Stomach (tissue), 4 donors: ENCODE data around the gene LRMDA.

Experiments used
- CTCF ChIP-seq, 7 experiments: fragments of 450-650 bp in 4 of 7; fragments of 200-600 bp in 3 of 7; sonication (generic) in 3 of 7; IDR thresholded peaks; one replicate each; pipeline ENCODE4 v1.5.1; 2016 to 2019; ENCODE audit warnings: antibody characterized with exemption in 7 of 7, control low read depth in 2 of 7, mild to moderate bottlenecking in 1 of 7
- EP300 ChIP-seq: sonication (generic); formaldehyde crosslinking; IDR thresholded peaks from one replicate; pipeline ENCODE4 v1.6.1; 2017; ENCODE audit warnings: antibody characterized with exemption
- POLR2A ChIP-seq, 4 donors: fragments of 450-650 bp; IDR thresholded peaks; one replicate each; pipeline ENCODE4 v1.6.1; 2016; ENCODE audit warnings: antibody characterized with exemption in 4 of 4, control low read depth in 2 of 4, mild to moderate bottlenecking in 1 of 4, moderate library complexity in 1 of 4
- POLR2AphosphoS5 ChIP-seq, 3 donors: sonication (generic); formaldehyde crosslinking; IDR thresholded peaks; one replicate each; pipeline ENCODE4 v1.6.1; 2016; ENCODE audit warnings: antibody characterized with exemption in 3 of 3

- TF ChIP-seq CTCF (IDR thresholded peaks at IDR 0.05) (no peak), POLR2AphosphoS5 (IDR thresholded peaks at IDR 0.05) (no peak), POLR2A (IDR thresholded peaks at IDR 0.05) (no peak), EP300 (no peak)
Observed at GRCh38 chr10:76169246-76169645, 737.8 kb downstream of the LRMDA start.
